Measurements from ENCODE around the gene ZBTB20.

Gene ZBTB20

GRCh38 chr3:115042351-115042750 lies 104.7 kb downstream of the ZBTB20 start:
- Mint-ChIP-seq H3K36me3 (ENCODE audit: low read depth) (no peaks in the 10 kb centered on the region), H3K27me3 (no peaks in the 10 kb centered on the region), H3K9me3 (no peaks in the 10 kb centered on the region), H3K4me1 (peaks cover 6% of the 10 kb centered on the region), H3K4me3 (no peak overlapping the region), H3K27ac (no peak overlapping the region)
- DNase-seq (no peak), ATAC-seq (no peak)

DNA sequence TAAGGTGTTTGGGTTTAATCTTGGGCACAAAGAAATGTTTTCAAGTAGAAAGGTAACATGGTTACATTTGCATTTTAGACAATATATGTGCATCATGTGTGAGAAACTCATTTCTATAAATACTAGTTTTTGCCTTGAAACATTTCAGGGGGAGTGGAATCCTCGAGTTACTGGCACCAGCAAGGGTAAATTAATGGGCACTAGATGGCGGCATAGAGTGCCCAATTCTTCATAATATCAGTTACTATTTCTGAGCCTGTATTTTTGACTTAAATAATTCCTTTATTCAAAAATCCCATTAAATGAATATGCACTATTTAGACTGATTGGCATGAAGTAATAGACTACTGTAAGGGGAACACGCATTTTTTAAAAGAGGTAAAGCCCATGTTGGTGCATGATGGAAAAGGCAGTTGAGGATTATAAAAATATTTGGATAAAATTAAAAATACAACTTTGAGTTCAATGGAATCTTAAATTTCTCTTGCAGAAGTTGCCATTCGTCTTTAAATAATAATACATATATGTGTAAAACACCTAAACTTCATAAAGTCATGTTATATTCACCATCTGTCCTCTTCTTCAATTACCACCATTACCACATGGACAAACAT lies 106.3 kb downstream of the ZBTB20 start:
- H3K27ac Mint-ChIP-seq, result no peak overlapping the region
- no peaks in the 10 kb centered on the region for H3K9me3 Mint-ChIP-seq
- peaks cover 6% of the 10 kb centered on the region for H3K4me1 Mint-ChIP-seq
- ATAC-seq (peak; percentile 52), DNase-seq (peak; percentile 46)
- no peaks in the 10 kb centered on the region for H3K27me3 Mint-ChIP-seq
- H3K36me3 Mint-ChIP-seq (ENCODE audit: low read depth), result no peaks in the 10 kb centered on the region
- H3K4me3 Mint-ChIP-seq, result no peak overlapping the region

DNA sequence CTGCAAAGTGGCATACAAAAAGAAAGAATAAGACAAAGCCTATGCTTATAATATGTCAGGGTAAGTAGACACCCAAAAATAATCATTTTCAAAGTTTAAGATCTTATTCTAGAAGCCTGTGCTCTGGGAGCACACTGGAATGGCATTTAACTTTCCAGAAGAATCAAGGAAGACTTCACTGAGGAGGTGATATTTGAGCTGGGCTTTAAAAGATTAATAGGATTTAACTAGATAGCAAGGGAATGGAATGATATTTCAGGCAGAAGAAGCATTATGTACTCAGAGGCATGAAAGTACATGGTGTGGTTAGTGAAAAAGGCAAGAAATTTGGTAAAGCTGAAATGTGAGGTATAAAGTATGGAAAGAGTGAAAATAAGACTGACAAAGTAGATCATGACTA lies 106.8 kb downstream of the ZBTB20 start:
- peaks cover 6% of the 10 kb centered on the region for H3K4me1 Mint-ChIP-seq
- no peak overlapping the region for H3K27ac Mint-ChIP-seq
- no peak overlapping the region for H3K4me3 Mint-ChIP-seq
- DNase-seq (no peak), ATAC-seq (no peak)
- H3K36me3 Mint-ChIP-seq (ENCODE audit: low read depth), result peaks cover 4% of the 10 kb centered on the region
- H3K27me3 Mint-ChIP-seq, result no peaks in the 10 kb centered on the region
- H3K9me3 Mint-ChIP-seq, result no peaks in the 10 kb centered on the region

- no peak overlapping the region for H3K27ac Mint-ChIP-seq
These were observed 108.3 kb downstream of the ZBTB20 start for GRCh38 chr3:115038817-115039216.

DNA sequence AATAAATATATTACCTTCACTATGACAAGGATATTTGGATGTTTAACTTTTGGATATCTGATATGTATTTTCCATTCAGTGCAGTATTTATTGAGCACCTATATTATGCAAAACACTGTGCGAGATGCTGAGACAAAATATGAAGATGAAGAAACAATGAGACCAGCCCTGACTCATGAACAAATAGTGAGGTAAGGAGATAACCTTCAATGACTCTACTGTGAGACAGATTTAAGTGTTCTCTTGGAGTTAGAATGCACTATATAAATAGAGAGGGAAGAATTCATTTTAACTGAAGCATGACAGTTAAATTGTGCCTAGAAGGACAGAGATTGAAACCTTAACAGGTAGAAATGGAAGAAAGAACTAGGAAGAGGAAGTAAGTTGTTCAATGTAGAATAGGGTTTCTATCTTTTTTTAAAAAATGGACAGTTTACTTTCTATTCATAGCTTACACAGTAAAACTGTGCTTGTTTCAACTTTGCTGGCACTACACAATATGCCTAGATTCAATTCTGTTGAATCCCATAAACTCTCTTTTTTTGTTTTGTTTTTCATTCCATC lies 124.2 kb downstream of the ZBTB20 start:
- DNase-seq, result no peak
- H3K9me3 Mint-ChIP-seq, result no peaks in the 10 kb centered on the region
- no peak overlapping the region for H3K27ac Mint-ChIP-seq
- H3K36me3 Mint-ChIP-seq (ENCODE audit: low read depth), result peaks cover 4% of the 10 kb centered on the region
- H3K27me3 Mint-ChIP-seq, result no peaks in the 10 kb centered on the region
- no peak for ATAC-seq
- H3K4me1 Mint-ChIP-seq, result peaks cover 7% of the 10 kb centered on the region
- no peak overlapping the region for H3K4me3 Mint-ChIP-seq

More at GRCh38 chr3:115038817-115039216, 108.3 kb downstream of the ZBTB20 start:
- Mint-ChIP-seq H3K36me3 (ENCODE audit: low read depth) (peaks cover 8% of the 10 kb centered on the region), H3K4me1 (peaks cover 7% of the 10 kb centered on the region), H3K27me3 (no peaks in the 10 kb centered on the region), H3K4me3 (no peak overlapping the region), H3K9me3 (peaks cover 9% of the 10 kb centered on the region)
- no peak for ATAC-seq
- DNase-seq, result no peak

DNA sequence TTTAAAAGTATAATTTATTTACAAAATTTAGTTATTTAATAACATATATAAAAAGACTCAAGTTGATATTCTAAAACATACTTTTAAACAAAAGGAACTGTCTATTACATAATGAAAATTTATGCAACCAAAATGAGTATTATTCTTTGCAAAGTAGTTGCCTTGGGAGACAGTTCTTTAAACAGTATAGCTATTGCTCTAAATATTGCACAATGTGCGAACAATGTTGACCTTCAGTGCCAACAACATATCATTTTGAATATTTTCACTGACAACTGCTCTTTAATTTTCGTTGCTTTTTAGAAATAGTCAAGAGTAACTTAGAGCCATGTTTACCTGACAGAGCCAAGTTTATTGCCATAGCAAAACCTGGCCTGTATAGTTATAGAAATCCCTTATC lies 124.9 kb downstream of the ZBTB20 start:
- Mint-ChIP-seq H3K27me3 (no peaks in the 10 kb centered on the region), H3K27ac (no peak overlapping the region), H3K36me3 (ENCODE audit: low read depth) (peaks cover 4% of the 10 kb centered on the region), H3K4me3 (no peak overlapping the region), H3K9me3 (peaks cover under 1% of the 10 kb centered on the region), H3K4me1 (peaks cover 7% of the 10 kb centered on the region)
- DNase-seq (no peak), ATAC-seq (no peak)

DNA sequence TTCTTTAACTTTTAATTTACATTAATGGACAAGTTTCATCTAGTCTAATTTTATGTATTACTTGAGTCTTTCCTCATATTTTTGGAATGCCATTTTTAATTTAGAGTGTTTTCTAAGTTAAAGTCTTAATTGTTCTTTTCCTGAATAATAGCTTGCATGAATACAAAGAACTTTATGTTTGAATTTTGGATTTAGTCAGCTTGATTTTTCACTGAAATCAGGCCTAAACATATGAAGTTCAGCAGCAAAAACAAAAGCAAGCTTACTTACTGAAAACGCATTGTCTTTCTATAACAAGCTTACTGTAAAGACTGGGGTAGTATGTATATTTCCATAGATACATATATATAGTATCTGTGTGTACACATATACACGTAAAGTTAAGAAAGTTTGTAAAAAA lies 126.0 kb downstream of the ZBTB20 start:
- no peak overlapping the region for H3K4me3 Mint-ChIP-seq
- H3K4me1 Mint-ChIP-seq, result peaks cover 7% of the 10 kb centered on the region
- H3K36me3 Mint-ChIP-seq (ENCODE audit: low read depth), result peaks cover 14% of the 10 kb centered on the region
- ATAC-seq, result no peak
- H3K9me3 Mint-ChIP-seq, result peaks cover 10% of the 10 kb centered on the region
- H3K27me3 Mint-ChIP-seq, result no peaks in the 10 kb centered on the region
- H3K27ac Mint-ChIP-seq, result no peak overlapping the region
- no peak for DNase-seq

- peaks cover 16% of the 10 kb centered on the region for H3K36me3 Mint-ChIP-seq (ENCODE audit: low read depth)
These were observed 127.2 kb downstream of the ZBTB20 start for GRCh38 chr3:115019900-115020299.

DNA sequence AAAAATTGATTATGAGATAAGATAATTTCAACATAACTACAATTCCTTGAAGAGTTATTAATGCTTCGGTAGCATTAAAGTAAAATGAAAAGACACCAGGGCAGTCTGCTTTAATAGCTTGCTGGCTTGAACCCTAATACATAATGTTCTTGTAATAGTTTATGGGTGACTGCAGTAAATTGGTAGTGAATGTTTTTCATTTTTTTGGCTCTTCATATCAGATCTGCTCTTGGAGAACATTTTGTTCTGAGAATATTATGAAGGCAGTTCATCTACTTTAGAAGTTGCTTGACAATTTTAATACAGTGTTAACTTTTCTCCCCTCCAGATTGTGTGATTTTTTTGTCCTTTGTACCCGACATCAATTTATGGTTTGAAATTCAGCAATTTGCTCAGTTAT lies 128.4 kb downstream of the ZBTB20 start:
- no peaks in the 10 kb centered on the region for H3K27me3 Mint-ChIP-seq
- peaks cover 19% of the 10 kb centered on the region for H3K9me3 Mint-ChIP-seq
- H3K4me3 Mint-ChIP-seq, result no peak overlapping the region
- no peak for DNase-seq
- H3K4me1 Mint-ChIP-seq, result peaks cover 7% of the 10 kb centered on the region
- ATAC-seq, result no peak
- peaks cover 14% of the 10 kb centered on the region for H3K36me3 Mint-ChIP-seq (ENCODE audit: low read depth)
- no peak overlapping the region for H3K27ac Mint-ChIP-seq

More at GRCh38 chr3:115019900-115020299, 127.2 kb downstream of the ZBTB20 start:
- Mint-ChIP-seq H3K27me3 (no peaks in the 10 kb centered on the region), H3K4me3 (no peak overlapping the region), H3K9me3 (peaks cover 14% of the 10 kb centered on the region), H3K4me1 (peaks cover 7% of the 10 kb centered on the region), H3K27ac (no peak overlapping the region)
- DNase-seq, result no peak
- no peak for ATAC-seq

- H3K9me3 Mint-ChIP-seq, result peaks cover 13% of the 10 kb centered on the region
- DNase-seq (no peak), ATAC-seq (no peak)
- no peak overlapping the region for H3K4me3 Mint-ChIP-seq
- no peaks in the 10 kb centered on the region for H3K27me3 Mint-ChIP-seq
- no peaks in the 10 kb centered on the region for H3K4me1 Mint-ChIP-seq
- peaks cover 11% of the 10 kb centered on the region for H3K36me3 Mint-ChIP-seq (ENCODE audit: low read depth)
- H3K27ac Mint-ChIP-seq, result no peak overlapping the region
These were observed 139.1 kb downstream of the ZBTB20 start for GRCh38 chr3:115007966-115008365.

GRCh38 chr3:115004201-115005140 lies 142.6 kb downstream of the ZBTB20 start:
- ATAC-seq (no peak), DNase-seq (no peak)
- Mint-ChIP-seq H3K27ac (no peak overlapping the region), H3K27me3 (no peaks in the 10 kb centered on the region), H3K36me3 (ENCODE audit: low read depth) (peaks cover 19% of the 10 kb centered on the region), H3K4me1 (no peaks in the 10 kb centered on the region), H3K9me3 (peaks cover 10% of the 10 kb centered on the region), H3K4me3 (no peak overlapping the region)

DNA sequence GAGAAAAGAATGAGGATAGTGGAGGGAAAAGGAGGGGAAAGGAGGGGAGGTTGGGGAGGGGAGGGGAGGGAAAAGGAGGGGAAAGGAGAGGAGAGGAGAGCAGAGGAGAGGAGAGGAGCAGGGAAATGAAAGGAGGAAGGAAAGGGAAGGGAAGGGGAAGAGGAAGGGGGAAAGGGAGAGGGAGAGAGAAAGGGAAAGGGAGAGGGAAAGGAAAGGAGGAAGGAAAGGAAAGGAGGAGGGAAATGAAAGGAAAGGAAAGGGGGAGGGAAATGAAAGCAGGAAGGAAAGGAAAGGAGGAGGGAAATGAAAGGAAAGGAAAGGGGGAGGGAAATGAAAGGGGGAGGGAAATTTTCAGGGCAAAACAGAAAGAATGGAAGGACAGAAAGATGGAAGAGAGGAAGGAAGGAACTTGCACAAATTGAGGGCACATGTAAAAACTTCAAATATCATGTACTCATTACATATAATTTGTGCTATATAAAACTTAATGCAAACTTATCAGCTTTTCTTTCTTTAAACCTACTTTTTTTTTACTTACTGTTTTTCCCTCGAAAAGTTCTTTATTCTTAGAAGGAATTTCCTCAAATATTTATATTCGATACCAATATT lies 148.0 kb downstream of the ZBTB20 start:
- no peak for DNase-seq
- H3K9me3 Mint-ChIP-seq, result peaks cover 27% of the 10 kb centered on the region
- H3K4me3 Mint-ChIP-seq, result no peak overlapping the region
- no peaks in the 10 kb centered on the region for H3K4me1 Mint-ChIP-seq
- ATAC-seq, result no peak
- no peaks in the 10 kb centered on the region for H3K27me3 Mint-ChIP-seq
- no peak overlapping the region for H3K27ac Mint-ChIP-seq
- H3K36me3 Mint-ChIP-seq (ENCODE audit: low read depth), result peaks cover 25% of the 10 kb centered on the region

- Mint-ChIP-seq H3K9me3 (peaks cover 32% of the 10 kb centered on the region), H3K27me3 (no peaks in the 10 kb centered on the region), H3K4me3 (no peak overlapping the region), H3K4me1 (no peaks in the 10 kb centered on the region), H3K36me3 (ENCODE audit: low read depth) (peaks cover 21% of the 10 kb centered on the region), H3K27ac (no peak overlapping the region)
- ATAC-seq (no peak), DNase-seq (no peak)
These were observed 152.3 kb downstream of the ZBTB20 start for GRCh38 chr3:114994554-114995341.

DNA sequence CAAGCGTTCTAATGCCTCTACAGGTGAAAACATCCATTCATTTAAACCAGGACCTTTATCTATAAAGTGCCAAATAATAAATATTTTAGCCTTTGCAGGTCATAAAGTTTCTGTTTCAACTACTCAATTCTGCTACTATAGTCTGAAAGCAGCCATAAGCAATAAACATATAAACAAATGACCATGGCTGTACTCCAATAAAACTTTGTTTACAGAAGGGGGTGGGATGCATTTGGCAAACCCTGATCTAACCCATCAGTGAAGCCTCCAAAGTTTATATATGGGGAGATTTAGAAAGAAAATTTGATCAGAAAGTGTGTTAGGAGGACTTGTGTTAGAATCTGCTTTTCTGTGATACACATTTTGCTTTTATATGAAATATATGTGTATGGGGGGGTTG lies 161.3 kb downstream of the ZBTB20 start:
- DNase-seq (no peak), ATAC-seq (no peak)
- H3K27ac Mint-ChIP-seq, result no peak overlapping the region
- peaks cover 5% of the 10 kb centered on the region for H3K36me3 Mint-ChIP-seq (ENCODE audit: low read depth)
- H3K27me3 Mint-ChIP-seq, result no peaks in the 10 kb centered on the region
- H3K4me1 Mint-ChIP-seq, result no peaks in the 10 kb centered on the region
- H3K9me3 Mint-ChIP-seq, result peaks cover 6% of the 10 kb centered on the region
- no peak overlapping the region for H3K4me3 Mint-ChIP-seq

All from activated naive CD8-positive, alpha-beta T cell treated with anti-CD3 and anti-CD28 coated beads, Interleukin-2, amount 50 U/mL, for 24 hours (primary cell).